Psoas muscle (tissue), 8 donors: ENCODE data around the gene STAT6. TPM values are rescaled to one million over a fixed set of nuclear protein-coding genes. Genes with fewer than 3 reads are reported as not detected.

ENCODE experiments used
- ATAC-seq, 4 donors: fragments of 200-7000 bp; cut with Tn5 transposase; one replicate each; pipeline ENCODE4 v1.9.1; 2020; ENCODE audit warnings: moderate library complexity in 3 of 4, mild to moderate bottlenecking in 2 of 4
- DNase-seq, 2 donors: peaks; one replicate each; pipeline ENCODE4 v3.0.0-alpha.2; 2020
- H3K27ac ChIP-seq: fragments of 200-600 bp; one replicate; pipeline ENCODE4 v1.8.0; 2022
- H3K27me3 ChIP-seq, 3 donors: fragments of 200-600 bp in 1 of 3; one replicate each; pipeline versions ENCODE4 v1.6.1 to v1.8.0; 2013 to 2022; ENCODE audit warnings: low read length in 2 of 3, mild to moderate bottlenecking in 2 of 3, moderate library complexity in 1 of 3; ENCODE audit not compliant: insufficient read depth in 3 of 3
- H3K36me3 ChIP-seq, 2 donors: fragments of 200-600 bp in 1 of 2; one replicate each; pipeline versions ENCODE4 v1.6.1 to v1.8.0; 2013 to 2022; ENCODE audit warnings: low read depth in 1 of 2, mild to moderate bottlenecking in 1 of 2, moderate library complexity in 1 of 2; ENCODE audit not compliant: insufficient read depth in 1 of 2
- H3K4me1 ChIP-seq: fragments of 200-600 bp; one replicate; pipeline ENCODE4 v1.8.0; 2022
- H3K4me3 ChIP-seq: fragments of 200-600 bp; one replicate; pipeline ENCODE4 v1.8.0; 2022; ENCODE audit warnings: mild to moderate bottlenecking
- H3K9me3 ChIP-seq: fragments of 200-600 bp; one replicate; pipeline ENCODE4 v1.8.0; 2022
- WGBS, 3 donors: extraction: QIAGEN DNeasy Blood & Tissue Kit; methylation state at CpG; one replicate each; pipeline versions ENCODE4 v1.1.6 to v1.1.7; 2013; 5-methylcytosine and 5-hydroxymethylcytosine counted together
- intact Hi-C, 2 donors: fragments of 100-400 bp; cut with DNase I; formaldehyde crosslinking; loops; one replicate each; pipeline versions ENCODE4 v1.11.0 to v1.14.2; 2022
- long read RNA-seq, 2 donors: library from polyadenylated mRNA; unstranded; transcript quantifications; one replicate each; pipeline ENCODE4 v2.0.0, GENCODE V29; 2021
- polyA plus RNA-seq, 3 donors: library from polyadenylated mRNA; stranded (reverse); fragments of 200-250 nt; gene quantifications; one replicate each; pipeline ENCODE4 v1.2.3, GENCODE V29; 2013
- total RNA-seq, 4 donors: library from RNA; stranded (reverse); fragmentation: NEBNext Ultra II Directional in 2 of 4; extraction: Animal tissue kit (Norgen Biotek cat#: 25700) in 2 of 4; gene quantifications; one replicate each; pipeline versions ENCODE4 v1.2.1 to v1.2.4, GENCODE V29; 2021 to 2023
- TF ChIP-seq, protein P1 (sequence below): fragments of 200-600 bp; IDR thresholded peaks from one replicate; pipeline ENCODE4 v1.8.0; 2022; ENCODE audit warnings: antibody characterized with exemption
- donor health status: healthy with polysubstance abuse.
- donor health status: DM: no; HTN: no; CAD: no; lungs with moderate emphysema.
- donor health status: Bipolar disorder and iron deficiency.
- donor health status: healthy.
- donor health status: DM: yes; HTN: yes; CAD: no.
- donor health status: DM: no; HTN: no; CAD: no.
- donor health status: DM: no; HTN: no; CAD: no.
- donor health status: DM: yes; HTN: yes; CAD: no.

STAT6 gene, protein sequence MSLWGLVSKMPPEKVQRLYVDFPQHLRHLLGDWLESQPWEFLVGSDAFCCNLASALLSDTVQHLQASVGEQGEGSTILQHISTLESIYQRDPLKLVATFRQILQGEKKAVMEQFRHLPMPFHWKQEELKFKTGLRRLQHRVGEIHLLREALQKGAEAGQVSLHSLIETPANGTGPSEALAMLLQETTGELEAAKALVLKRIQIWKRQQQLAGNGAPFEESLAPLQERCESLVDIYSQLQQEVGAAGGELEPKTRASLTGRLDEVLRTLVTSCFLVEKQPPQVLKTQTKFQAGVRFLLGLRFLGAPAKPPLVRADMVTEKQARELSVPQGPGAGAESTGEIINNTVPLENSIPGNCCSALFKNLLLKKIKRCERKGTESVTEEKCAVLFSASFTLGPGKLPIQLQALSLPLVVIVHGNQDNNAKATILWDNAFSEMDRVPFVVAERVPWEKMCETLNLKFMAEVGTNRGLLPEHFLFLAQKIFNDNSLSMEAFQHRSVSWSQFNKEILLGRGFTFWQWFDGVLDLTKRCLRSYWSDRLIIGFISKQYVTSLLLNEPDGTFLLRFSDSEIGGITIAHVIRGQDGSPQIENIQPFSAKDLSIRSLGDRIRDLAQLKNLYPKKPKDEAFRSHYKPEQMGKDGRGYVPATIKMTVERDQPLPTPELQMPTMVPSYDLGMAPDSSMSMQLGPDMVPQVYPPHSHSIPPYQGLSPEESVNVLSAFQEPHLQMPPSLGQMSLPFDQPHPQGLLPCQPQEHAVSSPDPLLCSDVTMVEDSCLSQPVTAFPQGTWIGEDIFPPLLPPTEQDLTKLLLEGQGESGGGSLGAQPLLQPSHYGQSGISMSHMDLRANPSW
- total RNA-seq: 10 to 100 TPM; 14.1 to 27.7 (median 18.2) TPM
- 10 to 100 TPM; 10.4 to 11.6 (median 11.3) TPM for polyA plus RNA-seq
- long read RNA-seq, donor 1, partial matches to known transcripts: 2 of 4 reads
- long read RNA-seq, donor 1, other reads (novel, unspliced or antisense): 2 of 4 reads
- long read RNA-seq, donor 2, full-length matches to known transcripts: 4 of 14 reads
- long read RNA-seq, donor 2, partial matches to known transcripts: 9 of 14 reads
- long read RNA-seq, donor 2, other reads (novel, unspliced or antisense): 1 of 14 reads

DNA sequence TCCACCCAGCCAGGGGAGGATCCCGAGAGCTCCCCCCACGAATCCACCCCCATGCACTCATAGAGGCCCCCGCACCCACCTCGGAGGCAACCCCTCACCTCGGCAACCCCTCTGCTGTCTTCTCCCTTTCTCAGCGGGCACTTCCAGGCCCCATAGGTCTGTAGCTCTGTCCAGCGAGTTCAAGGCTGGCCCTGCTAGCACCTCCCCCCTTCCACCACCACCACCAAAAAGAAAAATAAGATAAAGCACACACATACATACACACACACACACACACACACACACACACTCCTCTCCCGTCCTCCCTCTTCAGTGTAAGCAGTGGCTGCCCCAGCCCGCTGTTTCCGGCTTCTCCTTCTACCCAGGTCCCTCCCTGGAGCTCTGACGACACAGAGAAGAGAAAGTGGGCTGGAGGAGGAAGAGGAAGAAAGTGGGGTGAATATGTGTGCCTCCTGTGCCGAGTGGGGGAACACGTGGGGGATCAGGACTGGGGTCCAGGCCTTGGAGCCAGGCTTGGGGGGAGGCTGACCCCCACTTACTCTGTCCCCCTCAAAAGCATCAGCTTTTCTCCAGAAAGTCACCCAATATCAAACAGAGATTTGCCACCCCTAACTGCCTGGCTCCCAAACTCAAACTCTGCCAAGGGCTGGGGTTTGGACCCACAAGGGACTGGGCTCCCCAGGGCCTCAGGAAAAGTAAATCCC lies at the start of gene STAT6:
Gene STAT6, minus strand, starts transcription at position 332 of the 704 bp plus-strand sequence. CDS start 3,084 bp downstream, outside the sequence.
- WGBS, 3 donors: 32 to 54% (median 42%) methylated on average over 11 to 13 of the region's 13 CpGs
- TF ChIP-seq, protein P1, sequence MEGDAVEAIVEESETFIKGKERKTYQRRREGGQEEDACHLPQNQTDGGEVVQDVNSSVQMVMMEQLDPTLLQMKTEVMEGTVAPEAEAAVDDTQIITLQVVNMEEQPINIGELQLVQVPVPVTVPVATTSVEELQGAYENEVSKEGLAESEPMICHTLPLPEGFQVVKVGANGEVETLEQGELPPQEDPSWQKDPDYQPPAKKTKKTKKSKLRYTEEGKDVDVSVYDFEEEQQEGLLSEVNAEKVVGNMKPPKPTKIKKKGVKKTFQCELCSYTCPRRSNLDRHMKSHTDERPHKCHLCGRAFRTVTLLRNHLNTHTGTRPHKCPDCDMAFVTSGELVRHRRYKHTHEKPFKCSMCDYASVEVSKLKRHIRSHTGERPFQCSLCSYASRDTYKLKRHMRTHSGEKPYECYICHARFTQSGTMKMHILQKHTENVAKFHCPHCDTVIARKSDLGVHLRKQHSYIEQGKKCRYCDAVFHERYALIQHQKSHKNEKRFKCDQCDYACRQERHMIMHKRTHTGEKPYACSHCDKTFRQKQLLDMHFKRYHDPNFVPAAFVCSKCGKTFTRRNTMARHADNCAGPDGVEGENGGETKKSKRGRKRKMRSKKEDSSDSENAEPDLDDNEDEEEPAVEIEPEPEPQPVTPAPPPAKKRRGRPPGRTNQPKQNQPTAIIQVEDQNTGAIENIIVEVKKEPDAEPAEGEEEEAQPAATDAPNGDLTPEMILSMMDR: no peak
- Histone ChIP-seq H3K4me1 (peaks cover 11% of the 10 kb centered on the region), H3K9me3 (no peaks in the 10 kb centered on the region), H3K27me3 (no peaks in the 10 kb centered on the region), H3K36me3 (peaks cover 0 to 7% of the 10 kb centered on the region in 2 donors), H3K4me3 (peak within 1 kb of the TSS; percentile 72), H3K27ac (peak within 1 kb of the TSS; percentile 88)
- DNase-seq (peak; percentile 72 to 86), ATAC-seq (peak; percentile 43 to 66 (median 48))
- intact Hi-C loops: loop anchor here in 1 of 2 donors (5.0 kb wide), 1 partner anchor 104 kb away; the partner anchor contains the start of gene ZBTB39

DNA sequence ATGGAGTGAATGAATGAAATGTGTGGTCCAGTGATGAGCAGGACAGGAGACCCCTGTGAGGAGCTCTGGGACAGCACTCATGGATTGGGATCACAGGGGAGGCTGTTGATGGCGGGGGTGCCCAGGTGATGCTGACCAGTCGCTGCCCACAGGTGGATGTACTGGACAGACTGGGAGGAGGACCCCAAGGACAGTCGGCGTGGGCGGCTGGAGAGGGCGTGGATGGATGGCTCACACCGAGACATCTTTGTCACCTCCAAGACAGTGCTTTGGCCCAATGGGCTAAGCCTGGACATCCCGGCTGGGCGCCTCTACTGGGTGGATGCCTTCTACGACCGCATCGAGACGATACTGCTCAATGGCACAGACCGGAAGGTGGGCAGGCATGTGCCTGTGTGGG lies 49.6 kb upstream of the STAT6 start:
- no peaks in the 10 kb centered on the region for H3K27me3 ChIP-seq
- no peaks in the 10 kb centered on the region for H3K9me3 ChIP-seq
- H3K4me3 ChIP-seq: no peak overlapping the region
- TF ChIP-seq, protein P1: no peak
- intact Hi-C loops: no loop called here
- H3K27ac ChIP-seq: no peak overlapping the region
- 92 to 95% (median 95%) methylated on average over 14 of the region's 14 CpGs for WGBS, 3 donors
- no peak for DNase-seq
- H3K4me1 ChIP-seq: no peaks in the 10 kb centered on the region
- ATAC-seq: no peak
- H3K36me3 ChIP-seq: peaks cover 0 to 33% of the 10 kb centered on the region in 2 donors

DNA sequence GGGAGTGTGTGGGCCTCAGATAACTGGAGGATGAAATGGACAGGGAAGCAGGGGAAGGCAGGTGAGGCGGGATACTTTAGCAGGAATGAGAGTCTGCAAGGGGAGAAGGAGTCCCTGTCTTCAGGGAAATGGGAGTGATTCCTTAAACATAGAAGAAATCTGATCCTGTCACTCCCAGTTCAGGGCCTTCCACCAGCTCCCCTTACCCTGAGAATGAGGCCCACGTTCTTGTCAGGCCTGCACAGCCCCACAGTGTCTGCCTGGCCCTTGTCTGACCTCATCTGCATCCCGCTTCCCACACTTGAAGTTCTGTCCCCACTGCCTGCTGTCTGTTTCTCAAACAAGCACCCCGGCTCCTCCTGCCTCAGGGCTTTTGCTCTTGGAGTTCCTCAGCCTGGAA lies 48.9 kb upstream of the STAT6 start:
- H3K4me1 ChIP-seq: no peaks in the 10 kb centered on the region
- intact Hi-C loops: no loop called here

DNA sequence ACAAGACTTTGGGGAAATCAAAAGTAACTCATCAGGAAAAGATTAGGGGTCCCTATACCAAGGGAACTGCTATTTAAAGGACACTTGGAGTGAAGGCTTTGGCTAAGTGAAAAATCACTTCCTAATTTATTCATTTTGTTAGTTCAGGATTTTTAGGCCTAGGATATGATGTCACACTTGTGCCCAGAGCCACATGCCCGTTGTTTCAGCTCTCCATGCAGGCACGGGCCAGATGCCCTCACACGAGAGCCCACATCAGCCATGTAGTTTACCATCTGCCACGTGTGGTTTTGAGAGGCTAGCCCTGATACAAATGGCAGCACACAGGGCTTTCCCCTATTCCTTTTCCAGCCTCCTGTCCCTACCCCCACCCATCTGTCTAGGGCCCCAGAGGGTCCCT lies 48.1 kb upstream of the STAT6 start:
- Histone ChIP-seq H3K27ac (no peak overlapping the region), H3K4me3 (no peak overlapping the region), H3K9me3 (no peaks in the 10 kb centered on the region), H3K36me3 (peaks cover 0 to 42% of the 10 kb centered on the region in 2 donors), H3K27me3 (no peaks in the 10 kb centered on the region), H3K4me1 (no peaks in the 10 kb centered on the region)
- WGBS, 3 donors: 58 to 67% (median 65%) methylated on average over 4 of the region's 4 CpGs
- intact Hi-C loops: no loop called here
- TF ChIP-seq, protein P1: no peak
- ATAC-seq: no peak
- no peak for DNase-seq

More for the DNA sequence above, 48.9 kb upstream of the STAT6 start:
- TF ChIP-seq, protein P1: no peak
- 80 to 88% (median 83%) methylated on average over 4 of the region's 4 CpGs for WGBS, 3 donors
- no peak for ATAC-seq
- no peak for DNase-seq
- H3K4me3 ChIP-seq: no peak overlapping the region
- H3K36me3 ChIP-seq: peaks cover 0 to 35% of the 10 kb centered on the region in 2 donors
- no peaks in the 10 kb centered on the region for H3K27me3 ChIP-seq
- no peaks in the 10 kb centered on the region for H3K9me3 ChIP-seq
- no peak overlapping the region for H3K27ac ChIP-seq
